DOHH2 (cell line): Measurements from ENCODE around the gene MAGEF1.

Experiments used
- H3F3A ChIP-seq: fragments of 200-600 bp; sonication (generic), shearing (Covaris generic); 2 replicates; pipeline ENCODE4 v1.6.0; 2016; ENCODE audit warnings: antibody characterized with exemption, mild to moderate bottlenecking; ENCODE audit not compliant: control insufficient read depth, insufficient read depth
- H3K27ac ChIP-seq: fragments of 200-600 bp; sonication (generic); 2 replicates; pipeline ENCODE4 v1.5.1; 2014; ENCODE audit warnings: low read depth, mild to moderate bottlenecking, low read length, moderate library complexity
- H3K27me3 ChIP-seq: fragments of 200-600 bp; sonication (generic); 2 replicates; pipeline ENCODE4 v1.6.1; 2014; ENCODE audit warnings: mild to moderate bottlenecking, low read length, mixed read lengths; ENCODE audit not compliant: control insufficient read depth
- H3K36me3 ChIP-seq: fragments of 200-600 bp; sonication (generic); 2 replicates; pipeline ENCODE4 v1.6.1; 2014; ENCODE audit warnings: mild to moderate bottlenecking, low read length, moderate library complexity, mixed read lengths; ENCODE audit not compliant: control insufficient read depth
- H3K4me1 ChIP-seq: fragments of 200-600 bp; sonication (generic); 2 replicates; pipeline ENCODE4 v1.6.1; 2014; ENCODE audit warnings: mild to moderate bottlenecking, low read length, mixed read lengths; ENCODE audit not compliant: control insufficient read depth
- H3K4me2 ChIP-seq: fragments of 200-600 bp; sonication (generic); 2 replicates; pipeline ENCODE4 v1.6.0; 2014; ENCODE audit warnings: mild to moderate bottlenecking, low read length, moderate library complexity
- H3K4me3 ChIP-seq: fragments of 200-600 bp; sonication (generic); 2 replicates; pipeline ENCODE4 v1.5.1; 2014; ENCODE audit warnings: mild to moderate bottlenecking, low read length, mixed read lengths
- H3K79me2 ChIP-seq: fragments of 200-600 bp; sonication (generic); 2 replicates; pipeline ENCODE4 v1.6.1; 2014; ENCODE audit warnings: mild to moderate bottlenecking, low read length, mixed read lengths; ENCODE audit not compliant: control insufficient read depth
- H3K9me2 ChIP-seq: fragments of 200-600 bp; sonication (generic); replicated peaks from 2 replicates; pipeline ENCODE4 v1.6.1; 2014; ENCODE audit warnings: mild to moderate bottlenecking, low read length, mixed read lengths; ENCODE audit not compliant: control insufficient read depth
- H3K9me3 ChIP-seq: fragments of 200-600 bp; sonication (generic); 2 replicates; pipeline ENCODE4 v1.6.1; 2014; ENCODE audit warnings: antibody characterized with exemption, low read length, mixed read lengths; ENCODE audit not compliant: control insufficient read depth, insufficient read depth
- H4K20me1 ChIP-seq: fragments of 200-600 bp; sonication (generic); 2 replicates; pipeline ENCODE4 v1.6.0; 2014; ENCODE audit warnings: low read depth, mild to moderate bottlenecking, antibody characterized with exemption, low read length, moderate library complexity; ENCODE audit not compliant: control insufficient read depth, insufficient read depth
- EZH2phosphoT487 ChIP-seq: fragments of 200-600 bp; sonication (generic); IDR thresholded peaks from 2 replicates; pipeline ENCODE4 v1.6.1; 2017; ENCODE audit warnings: borderline replicate concordance, mild to moderate bottlenecking, antibody characterized with exemption, low read length, moderate library complexity, mixed read lengths
- TF ChIP-seq, protein P1 (sequence below): fragments of 200-600 bp; sonication (generic); IDR thresholded peaks from one replicate; pipeline ENCODE4 v1.5.1; 2014; ENCODE audit warnings: antibody characterized with exemption, mild to moderate bottlenecking, low read depth, low read length; ENCODE audit not compliant: poor library complexity, severe bottlenecking

The MAGEF1 gene

DNA sequence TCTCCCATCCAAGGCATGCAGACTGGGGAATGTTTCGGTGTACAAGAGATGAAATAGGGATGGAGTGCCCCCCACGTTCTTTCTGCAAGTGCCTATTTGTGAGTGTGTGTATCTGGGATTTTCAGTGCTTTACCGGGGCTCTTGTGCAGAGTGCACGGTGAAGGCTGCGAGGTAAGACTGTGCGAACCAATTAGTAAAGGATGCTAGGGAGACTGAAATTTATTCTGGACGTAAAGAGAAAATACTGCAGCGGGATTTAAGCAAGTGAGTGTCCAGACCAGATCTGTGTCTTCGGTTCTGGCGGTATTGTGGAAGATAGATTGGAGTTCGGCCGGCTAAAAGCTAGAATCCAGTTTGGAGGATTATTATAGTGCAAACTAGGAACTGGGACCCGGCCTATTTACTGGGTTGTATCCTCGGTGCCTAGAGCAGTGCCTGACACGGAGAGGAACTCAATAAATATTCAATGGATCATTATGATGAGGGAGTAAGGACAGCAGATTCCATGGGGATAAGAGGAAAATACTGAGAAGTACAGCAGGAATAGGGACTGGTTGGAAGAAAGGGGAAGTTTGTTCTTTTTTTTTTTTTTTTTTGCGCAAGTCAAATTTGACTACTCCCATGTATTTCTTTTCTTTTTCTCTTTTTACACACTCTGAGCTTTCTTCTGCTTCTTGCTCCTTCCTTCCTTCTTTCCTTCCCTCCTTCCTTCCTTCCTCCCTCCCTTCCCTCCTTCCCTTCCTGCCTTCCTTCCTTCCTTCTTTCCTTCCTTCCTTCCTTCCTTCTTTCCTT is 580 bp upstream of the MAGEF1 start:
- peak overlapping the region; percentile 32; the same call in 1 of the 2 replicates for H3K27ac ChIP-seq
- H3F3A ChIP-seq, result peaks cover 25% of the 10 kb centered on the region
- no peaks in the 10 kb centered on the region for H4K20me1 ChIP-seq
- peaks cover 20% of the 10 kb centered on the region for H3K4me1 ChIP-seq
- H3K9me2 ChIP-seq, result no peaks in the 10 kb centered on the region
- H3K36me3 ChIP-seq, result peaks cover 24% of the 10 kb centered on the region
- H3K27me3 ChIP-seq, result peaks cover 13% of the 10 kb centered on the region
- TF ChIP-seq EZH2phosphoT487, result no peak
- TF ChIP-seq, protein P1, sequence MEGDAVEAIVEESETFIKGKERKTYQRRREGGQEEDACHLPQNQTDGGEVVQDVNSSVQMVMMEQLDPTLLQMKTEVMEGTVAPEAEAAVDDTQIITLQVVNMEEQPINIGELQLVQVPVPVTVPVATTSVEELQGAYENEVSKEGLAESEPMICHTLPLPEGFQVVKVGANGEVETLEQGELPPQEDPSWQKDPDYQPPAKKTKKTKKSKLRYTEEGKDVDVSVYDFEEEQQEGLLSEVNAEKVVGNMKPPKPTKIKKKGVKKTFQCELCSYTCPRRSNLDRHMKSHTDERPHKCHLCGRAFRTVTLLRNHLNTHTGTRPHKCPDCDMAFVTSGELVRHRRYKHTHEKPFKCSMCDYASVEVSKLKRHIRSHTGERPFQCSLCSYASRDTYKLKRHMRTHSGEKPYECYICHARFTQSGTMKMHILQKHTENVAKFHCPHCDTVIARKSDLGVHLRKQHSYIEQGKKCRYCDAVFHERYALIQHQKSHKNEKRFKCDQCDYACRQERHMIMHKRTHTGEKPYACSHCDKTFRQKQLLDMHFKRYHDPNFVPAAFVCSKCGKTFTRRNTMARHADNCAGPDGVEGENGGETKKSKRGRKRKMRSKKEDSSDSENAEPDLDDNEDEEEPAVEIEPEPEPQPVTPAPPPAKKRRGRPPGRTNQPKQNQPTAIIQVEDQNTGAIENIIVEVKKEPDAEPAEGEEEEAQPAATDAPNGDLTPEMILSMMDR, result no peak
- H3K4me2 ChIP-seq, result peak overlapping the region; percentile 95
- peaks cover 17% of the 10 kb centered on the region for H3K79me2 ChIP-seq
- H3K9me3 ChIP-seq, result no peaks in the 10 kb centered on the region
- peak overlapping the region; percentile 85 for H3K4me3 ChIP-seq

DNA sequence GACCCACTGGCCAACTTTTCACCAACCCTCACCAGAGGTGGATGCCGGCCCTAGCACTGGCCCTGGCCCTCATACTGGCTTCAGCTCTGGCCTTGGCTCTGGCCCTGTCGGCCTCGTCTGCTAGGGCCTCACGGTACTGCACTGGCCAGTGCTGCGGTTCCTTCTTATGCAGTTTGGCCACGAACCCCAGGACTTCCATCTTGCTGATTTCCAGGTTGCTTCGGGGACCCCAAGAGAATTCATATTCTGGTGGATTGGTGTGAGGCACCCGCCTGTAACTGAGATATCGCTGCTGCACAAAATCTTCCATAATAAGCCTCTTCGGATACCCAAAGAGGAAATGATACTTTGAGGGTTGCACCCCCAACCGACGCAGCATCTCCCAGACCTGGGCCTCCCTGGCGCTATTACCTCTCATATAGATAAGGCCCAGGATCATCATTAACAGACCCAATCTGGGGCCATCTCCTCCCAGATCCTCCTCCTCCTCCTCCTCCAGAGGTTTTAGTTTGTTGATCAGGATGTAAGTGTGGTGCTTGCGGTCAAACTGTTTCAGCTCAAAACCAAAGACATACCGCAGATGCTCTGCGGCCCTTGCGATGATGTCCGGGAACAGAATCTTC is 883 bp downstream of the MAGEF1 start:
- TF ChIP-seq EZH2phosphoT487, result no peak
- TF ChIP-seq, protein P1, result no peak
- peaks cover 25% of the 10 kb centered on the region for H3K36me3 ChIP-seq
- peak overlapping the region; percentile 95 for H3K4me2 ChIP-seq
- H3K27me3 ChIP-seq, result peaks cover 9% of the 10 kb centered on the region
- H3K27ac ChIP-seq, result peak overlapping the region; percentile 38
- H3K4me3 ChIP-seq, result peak overlapping the region; percentile 85
- H3K4me1 ChIP-seq, result peaks cover 20% of the 10 kb centered on the region
- H3K79me2 ChIP-seq, result peaks cover 17% of the 10 kb centered on the region
- no peaks in the 10 kb centered on the region for H4K20me1 ChIP-seq
- peaks cover 25% of the 10 kb centered on the region for H3F3A ChIP-seq
- no peaks in the 10 kb centered on the region for H3K9me2 ChIP-seq
- H3K9me3 ChIP-seq, result no peaks in the 10 kb centered on the region

DNA sequence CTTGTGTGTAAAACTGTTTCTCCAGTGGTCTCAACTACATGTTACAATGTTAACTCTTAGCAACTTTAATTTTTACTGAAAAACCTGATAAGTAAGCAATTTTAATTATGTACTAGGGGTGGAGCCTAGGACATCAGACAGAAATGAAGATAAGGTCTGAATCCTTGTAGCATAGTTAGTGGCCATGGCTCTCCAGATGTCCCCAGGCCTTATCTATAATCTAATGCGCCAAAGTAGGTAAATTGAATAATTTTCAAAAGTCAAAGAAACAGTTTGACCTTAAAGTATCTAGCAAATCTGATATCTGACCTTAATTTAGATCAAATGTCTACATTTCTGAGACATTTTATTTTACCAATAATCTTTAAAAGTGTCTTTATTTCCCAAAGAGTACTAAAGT is 8.2 kb downstream of the MAGEF1 start:
- Histone ChIP-seq H3K27ac (no peak overlapping the region), H3K79me2 (no peaks in the 10 kb centered on the region), H3K9me3 (no peaks in the 10 kb centered on the region), H3K9me2 (no peaks in the 10 kb centered on the region), H3K27me3 (no peaks in the 10 kb centered on the region), H3K4me2 (no peak overlapping the region), H3K36me3 (peaks cover 10% of the 10 kb centered on the region), H3K4me1 (no peaks in the 10 kb centered on the region), H3F3A (no peaks in the 10 kb centered on the region), H3K4me3 (no peak overlapping the region), H4K20me1 (no peaks in the 10 kb centered on the region)
- TF ChIP-seq, protein P1, result no peak
- no peak for TF ChIP-seq EZH2phosphoT487
